Sigmoid colon (tissue), 4 donors: ENCODE data around the gene FMO1.

ENCODE experiments used
- POLR2A ChIP-seq, 2 donors: fragments of 450-650 bp; IDR thresholded peaks; one replicate each; pipeline ENCODE4 v1.6.1; 2016; ENCODE audit warnings: antibody characterized with exemption in 2 of 2, mild to moderate bottlenecking in 2 of 2, moderate library complexity in 2 of 2
- POLR2AphosphoS5 ChIP-seq, 4 donors: sonication (generic); formaldehyde crosslinking; IDR thresholded peaks; one replicate each; pipeline ENCODE4 v1.6.1; 2017; ENCODE audit warnings: antibody characterized with exemption in 4 of 4
- TF ChIP-seq, protein P1 (sequence below), 4 experiments: fragments of 450-650 bp in 3 of 4; fragments of 200-600 bp in 1 of 4; IDR thresholded peaks; one replicate each; pipeline ENCODE4 v1.5.1; 2016 to 2019; ENCODE audit warnings: antibody characterized with exemption in 4 of 4, mild to moderate bottlenecking in 3 of 4, moderate library complexity in 2 of 4

DNA sequence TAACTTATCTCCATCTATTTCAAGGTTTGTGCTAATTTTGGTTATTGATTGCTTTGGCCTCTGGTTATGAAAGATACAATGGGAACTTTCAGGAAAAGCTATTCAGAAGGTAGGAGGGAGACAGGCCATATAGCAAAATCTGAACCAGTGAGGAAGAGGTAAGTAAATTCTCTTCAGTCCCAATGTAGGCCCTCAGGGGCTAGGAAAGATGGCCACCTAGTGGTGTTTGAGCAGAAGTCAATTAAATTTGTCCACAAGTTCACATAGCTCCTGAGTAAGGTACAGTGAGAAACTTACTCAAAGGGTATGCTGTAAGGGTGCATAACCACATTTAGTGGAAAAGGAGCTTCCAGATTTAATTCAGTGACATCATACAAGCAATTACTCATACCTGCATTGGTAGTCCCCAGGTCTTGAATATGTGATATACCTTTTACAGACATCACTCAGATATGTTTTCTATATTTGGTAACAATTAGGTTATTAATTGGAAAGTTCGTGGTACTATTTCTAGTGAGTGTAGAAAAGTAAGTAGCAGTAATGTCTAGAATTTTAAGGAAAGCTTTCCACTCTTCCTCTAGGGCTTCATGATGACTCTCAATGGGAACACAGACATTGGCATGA, 21.4 kb upstream of the FMO1 start:
- TF ChIP-seq, protein P1, sequence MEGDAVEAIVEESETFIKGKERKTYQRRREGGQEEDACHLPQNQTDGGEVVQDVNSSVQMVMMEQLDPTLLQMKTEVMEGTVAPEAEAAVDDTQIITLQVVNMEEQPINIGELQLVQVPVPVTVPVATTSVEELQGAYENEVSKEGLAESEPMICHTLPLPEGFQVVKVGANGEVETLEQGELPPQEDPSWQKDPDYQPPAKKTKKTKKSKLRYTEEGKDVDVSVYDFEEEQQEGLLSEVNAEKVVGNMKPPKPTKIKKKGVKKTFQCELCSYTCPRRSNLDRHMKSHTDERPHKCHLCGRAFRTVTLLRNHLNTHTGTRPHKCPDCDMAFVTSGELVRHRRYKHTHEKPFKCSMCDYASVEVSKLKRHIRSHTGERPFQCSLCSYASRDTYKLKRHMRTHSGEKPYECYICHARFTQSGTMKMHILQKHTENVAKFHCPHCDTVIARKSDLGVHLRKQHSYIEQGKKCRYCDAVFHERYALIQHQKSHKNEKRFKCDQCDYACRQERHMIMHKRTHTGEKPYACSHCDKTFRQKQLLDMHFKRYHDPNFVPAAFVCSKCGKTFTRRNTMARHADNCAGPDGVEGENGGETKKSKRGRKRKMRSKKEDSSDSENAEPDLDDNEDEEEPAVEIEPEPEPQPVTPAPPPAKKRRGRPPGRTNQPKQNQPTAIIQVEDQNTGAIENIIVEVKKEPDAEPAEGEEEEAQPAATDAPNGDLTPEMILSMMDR (IDR thresholded peaks at IDR 0.05) = peak; percentile 24 to 56 (median 38)
- TF ChIP-seq POLR2AphosphoS5 (IDR thresholded peaks at IDR 0.05) (no peak), POLR2A (IDR thresholded peaks at IDR 0.05) (no peak)
